ENCODE data around the gene RPN2.

The RPN2 gene

DNA sequence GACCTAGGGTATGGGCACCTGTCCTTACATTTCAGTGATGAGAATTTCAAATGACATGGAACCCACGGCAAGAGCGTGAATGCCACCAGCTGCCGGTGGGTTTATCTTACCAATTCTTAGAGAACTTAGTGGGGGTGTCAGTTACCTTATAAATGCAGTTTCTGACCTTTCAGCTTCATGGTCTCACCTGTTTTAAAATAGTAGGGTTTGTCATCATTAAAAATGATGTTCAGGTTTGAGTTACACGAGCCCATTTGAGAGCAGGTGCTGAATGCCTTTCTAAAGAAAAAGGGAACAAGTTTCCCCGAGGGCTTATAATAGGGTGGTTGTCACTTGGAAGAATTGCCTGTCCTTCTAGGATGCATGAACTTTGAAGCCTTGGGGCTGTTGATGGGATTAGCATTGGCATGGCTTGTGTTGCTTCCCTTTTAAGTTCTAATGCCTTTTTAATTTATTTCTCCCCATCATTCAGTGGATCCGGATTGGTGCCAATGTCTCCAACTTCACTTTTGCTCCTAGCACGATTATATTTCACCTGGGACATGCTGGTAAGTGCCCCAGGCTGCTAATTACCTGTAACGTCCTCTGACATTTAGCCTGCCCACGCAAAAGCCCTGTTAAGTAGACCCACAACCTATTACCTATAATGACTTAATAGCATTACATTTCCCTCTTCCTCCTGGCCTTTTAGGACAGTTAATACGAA lies 54.6 kb downstream of the RPN2 start:
- Mint-ChIP-seq H3K27ac (no peak overlapping the region), H3K36me3 (peaks cover 74% of the 10 kb centered on the region), H3K4me3 (no peak overlapping the region), H3K27me3 (no peaks in the 10 kb centered on the region), H3K4me1 (no peaks in the 10 kb centered on the region), H3K9me3 (no peaks in the 10 kb centered on the region)
- CTCF ChIA-PET, result no interaction called here
- DNase-seq, result no peak

DNA sequence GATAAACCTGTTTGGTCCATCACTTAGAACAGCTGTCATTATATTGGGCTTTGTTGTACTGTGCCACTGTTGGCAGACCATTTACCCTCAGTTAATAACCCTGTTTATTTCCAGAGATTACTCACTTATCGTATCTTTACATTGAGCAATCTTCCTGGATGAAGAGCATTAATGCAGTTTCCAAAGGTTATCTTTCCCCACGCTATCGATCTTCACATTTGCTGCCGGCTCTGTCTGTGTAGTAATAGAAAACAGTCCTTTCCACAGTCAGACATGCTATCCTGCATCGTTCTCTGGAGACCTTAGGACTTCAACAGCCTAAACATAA lies 55.1 kb downstream of the RPN2 start:
- Mint-ChIP-seq H3K27me3 (no peaks in the 10 kb centered on the region), H3K36me3 (peaks cover 71% of the 10 kb centered on the region), H3K27ac (no peak overlapping the region), H3K4me1 (no peaks in the 10 kb centered on the region), H3K9me3 (no peaks in the 10 kb centered on the region), H3K4me3 (no peak overlapping the region)
- DNase-seq, result no peak
- CTCF ChIA-PET, result no interaction called here

DNA sequence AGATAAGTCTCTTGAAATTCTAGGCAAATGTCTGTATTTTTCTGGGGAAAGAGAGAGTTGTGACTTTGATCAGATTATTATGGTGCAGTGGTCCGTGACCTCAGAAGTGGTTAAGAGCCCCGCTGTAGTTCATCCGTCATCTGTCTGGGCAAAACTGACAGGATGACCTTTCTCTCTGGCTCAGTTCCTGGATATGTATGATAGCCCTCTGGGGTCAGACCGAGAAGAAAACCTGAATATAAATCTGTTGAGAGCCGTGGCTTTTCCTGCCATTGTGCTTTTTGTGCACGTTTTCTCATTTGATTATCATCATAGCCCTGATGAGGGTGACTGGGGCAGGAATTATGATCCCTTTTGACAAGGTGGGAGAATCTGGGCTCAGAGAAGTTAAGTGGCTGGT lies 55.9 kb downstream of the RPN2 start:
- H3K4me3 Mint-ChIP-seq, result no peak overlapping the region
- no peak overlapping the region for H3K27ac Mint-ChIP-seq
- no peaks in the 10 kb centered on the region for H3K4me1 Mint-ChIP-seq
- H3K27me3 Mint-ChIP-seq, result no peaks in the 10 kb centered on the region
- no peak for DNase-seq
- no peaks in the 10 kb centered on the region for H3K9me3 Mint-ChIP-seq
- CTCF ChIA-PET, result no interaction called here
- peaks cover 70% of the 10 kb centered on the region for H3K36me3 Mint-ChIP-seq

DNA sequence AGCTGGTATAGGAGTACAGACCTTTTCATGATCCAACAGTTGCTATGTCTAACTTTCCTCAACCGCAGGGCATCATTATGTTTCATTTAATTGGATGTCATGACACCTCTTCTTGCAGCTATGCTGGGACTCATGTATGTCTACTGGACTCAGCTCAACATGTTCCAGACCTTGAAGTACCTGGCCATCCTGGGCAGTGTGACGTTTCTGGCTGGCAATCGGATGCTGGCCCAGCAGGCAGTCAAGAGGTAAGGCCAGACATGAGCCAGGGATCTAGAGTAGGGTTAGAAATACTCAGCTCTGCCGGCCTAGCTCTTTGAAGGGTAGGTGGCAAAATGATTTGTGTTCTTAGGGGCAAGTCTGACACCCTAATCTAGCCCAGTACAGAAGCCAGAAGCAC lies 57.3 kb downstream of the RPN2 start:
- no peak overlapping the region for H3K4me3 Mint-ChIP-seq
- H3K4me1 Mint-ChIP-seq, result no peaks in the 10 kb centered on the region
- H3K9me3 Mint-ChIP-seq, result no peaks in the 10 kb centered on the region
- DNase-seq, result no peak
- no peaks in the 10 kb centered on the region for H3K27me3 Mint-ChIP-seq
- H3K36me3 Mint-ChIP-seq, result peaks cover 70% of the 10 kb centered on the region
- H3K27ac Mint-ChIP-seq, result no peak overlapping the region
- CTCF ChIA-PET, result interaction anchor here (1.4 kb wide), 1 partner anchor 41 kb away, joined by 3 read pairs; no protein-coding TSS in a partner anchor

DNA sequence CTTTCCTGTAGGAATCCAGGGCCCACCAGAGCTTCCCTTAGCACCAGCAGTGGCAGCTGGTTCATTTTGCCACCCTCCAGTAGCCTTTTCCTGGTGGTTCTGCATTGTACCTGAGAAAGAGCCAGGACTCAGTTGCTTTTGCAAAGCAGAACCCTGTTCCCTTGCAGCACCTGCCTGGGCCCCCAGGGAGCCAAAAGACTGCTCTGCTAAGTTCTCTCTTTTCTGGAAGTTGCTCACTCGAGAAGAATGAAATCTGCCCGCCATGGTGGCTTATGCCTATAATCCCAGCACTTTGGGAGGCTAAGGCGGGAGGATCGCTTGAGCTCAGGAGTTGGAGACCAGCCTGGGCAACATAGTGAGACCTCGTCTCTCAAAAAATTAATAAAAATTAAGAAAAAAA lies 58.5 kb downstream of the RPN2 start:
- Mint-ChIP-seq H3K27me3 (no peaks in the 10 kb centered on the region), H3K36me3 (peaks cover 70% of the 10 kb centered on the region), H3K4me3 (no peak overlapping the region), H3K9me3 (no peaks in the 10 kb centered on the region), H3K27ac (no peak overlapping the region), H3K4me1 (no peaks in the 10 kb centered on the region)
- DNase-seq, result no peak
- CTCF ChIA-PET, result no interaction called here

DNA sequence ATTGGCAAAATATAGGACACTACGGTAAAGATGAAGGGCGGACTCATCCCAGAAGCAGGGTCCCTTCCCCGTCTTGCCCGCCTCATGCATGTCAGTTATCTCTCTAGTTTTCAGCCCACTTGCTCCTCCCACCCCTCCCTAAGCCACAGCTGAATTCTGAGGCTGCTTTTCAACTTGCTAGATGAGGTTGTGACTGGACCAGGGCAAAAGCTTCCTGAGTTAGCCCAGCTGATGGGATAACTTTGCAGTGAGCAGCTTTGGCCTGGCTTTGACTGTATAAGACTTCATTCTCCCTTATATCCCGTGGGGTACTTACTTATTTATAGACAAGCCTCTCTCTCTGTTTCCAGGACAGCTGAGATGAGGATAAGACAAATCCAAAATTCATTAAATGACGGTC lies 59.3 kb downstream of the RPN2 start:
- H3K4me1 Mint-ChIP-seq, result no peaks in the 10 kb centered on the region
- H3K9me3 Mint-ChIP-seq, result no peaks in the 10 kb centered on the region
- no peak overlapping the region for H3K4me3 Mint-ChIP-seq
- CTCF ChIA-PET, result no interaction called here
- H3K27ac Mint-ChIP-seq, result no peak overlapping the region
- H3K27me3 Mint-ChIP-seq, result no peaks in the 10 kb centered on the region
- DNase-seq, result no peak
- peaks cover 74% of the 10 kb centered on the region for H3K36me3 Mint-ChIP-seq

DNA sequence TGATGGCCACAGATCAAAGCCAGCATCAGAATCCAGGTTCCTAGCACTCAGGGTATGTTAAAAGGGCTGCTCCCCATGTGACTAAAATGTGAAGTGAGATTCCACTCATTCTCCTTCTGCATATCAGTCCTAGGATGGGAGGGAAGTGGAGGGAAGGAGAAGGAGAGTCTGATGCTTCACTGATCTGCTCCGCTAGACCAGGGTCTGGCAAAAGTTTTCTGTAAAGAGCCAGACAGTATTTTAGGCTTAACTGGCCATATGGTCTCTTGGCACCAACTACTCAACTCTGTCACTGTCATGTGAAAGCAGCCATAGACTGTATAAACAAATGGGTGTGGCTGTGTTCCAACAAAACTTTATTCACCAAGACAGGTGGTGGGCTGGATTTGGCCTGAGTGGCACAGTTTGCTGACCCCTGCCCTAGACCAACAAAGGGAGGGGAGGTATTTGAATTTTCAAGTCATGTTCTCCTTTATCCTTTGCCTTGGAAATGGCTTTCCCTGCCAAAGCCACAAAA lies 59.9 kb downstream of the RPN2 start:
- CTCF ChIA-PET, result no interaction called here
- Mint-ChIP-seq H3K36me3 (peaks cover 74% of the 10 kb centered on the region), H3K4me3 (no peak overlapping the region), H3K4me1 (no peaks in the 10 kb centered on the region), H3K27ac (no peak overlapping the region), H3K9me3 (no peaks in the 10 kb centered on the region), H3K27me3 (no peaks in the 10 kb centered on the region)
- DNase-seq, result no peak

DNA sequence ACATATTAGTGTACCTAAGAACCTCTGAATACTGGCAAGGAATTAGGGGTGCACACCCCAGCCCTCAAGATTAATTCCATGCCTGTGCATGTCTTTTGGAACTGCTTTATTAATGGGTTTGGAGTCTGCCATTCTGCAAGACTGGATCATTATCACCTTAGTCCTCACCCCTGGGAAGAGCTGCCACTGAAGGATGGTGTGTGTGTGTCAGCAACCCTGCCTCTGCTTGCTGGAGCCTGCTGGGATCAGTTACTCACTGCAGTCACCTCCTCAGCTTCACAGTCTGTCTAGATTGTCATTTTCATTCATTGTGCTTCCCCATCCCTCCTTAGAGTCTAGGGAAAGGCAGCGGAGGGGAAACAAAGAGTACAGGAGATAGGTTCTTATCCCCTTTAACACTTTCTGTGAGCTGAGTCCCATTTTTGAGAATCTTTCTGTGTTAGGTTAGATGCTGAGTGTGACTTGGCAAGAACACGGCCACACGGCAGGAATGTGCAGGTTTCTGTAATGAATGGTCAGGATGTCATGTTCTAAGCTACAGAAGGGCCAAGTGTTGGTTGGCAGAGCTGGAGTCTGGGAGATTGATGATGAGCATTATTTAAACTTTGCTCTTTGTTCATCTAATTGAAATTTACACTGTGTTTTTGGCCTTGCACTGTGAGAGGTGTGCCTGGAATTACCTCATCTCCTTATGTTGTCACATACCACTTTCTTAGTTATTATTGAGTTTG lies 61.4 kb downstream of the RPN2 start:
- H3K27me3 Mint-ChIP-seq, result no peaks in the 10 kb centered on the region
- no peak overlapping the region for H3K27ac Mint-ChIP-seq
- no peaks in the 10 kb centered on the region for H3K9me3 Mint-ChIP-seq
- H3K4me1 Mint-ChIP-seq, result no peaks in the 10 kb centered on the region
- H3K36me3 Mint-ChIP-seq, result peaks cover 64% of the 10 kb centered on the region
- CTCF ChIA-PET, result interaction anchor here (0.7 kb wide), 1 partner anchor 44 kb away, joined by 4 read pairs; no protein-coding TSS in a partner anchor
- DNase-seq, result no peak
- no peak overlapping the region for H3K4me3 Mint-ChIP-seq

DNA sequence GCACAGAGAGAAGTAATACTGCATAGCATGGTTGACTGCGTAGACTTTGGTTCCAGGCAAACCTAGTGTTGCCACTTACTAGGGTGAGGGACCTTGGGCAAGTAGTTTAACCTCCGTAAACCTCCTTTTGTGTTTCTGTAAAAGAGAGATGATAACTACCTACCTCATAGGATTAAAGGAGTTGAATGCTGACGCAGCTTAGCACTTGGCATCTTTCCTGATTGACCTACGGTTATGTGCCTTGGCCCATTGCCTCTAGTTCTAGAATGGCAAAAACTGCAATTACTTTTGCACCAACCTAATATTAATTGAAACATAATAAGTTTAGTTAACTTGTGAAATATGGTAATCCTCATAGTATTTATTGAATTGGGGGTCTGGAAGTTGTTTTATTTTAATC lies 63.4 kb downstream of the RPN2 start:
- Mint-ChIP-seq H3K27me3 (no peaks in the 10 kb centered on the region), H3K27ac (no peak overlapping the region), H3K4me3 (no peak overlapping the region), H3K9me3 (no peaks in the 10 kb centered on the region), H3K36me3 (peaks cover 48% of the 10 kb centered on the region), H3K4me1 (no peaks in the 10 kb centered on the region)
- DNase-seq, result no peak
- CTCF ChIA-PET, result no interaction called here

DNA sequence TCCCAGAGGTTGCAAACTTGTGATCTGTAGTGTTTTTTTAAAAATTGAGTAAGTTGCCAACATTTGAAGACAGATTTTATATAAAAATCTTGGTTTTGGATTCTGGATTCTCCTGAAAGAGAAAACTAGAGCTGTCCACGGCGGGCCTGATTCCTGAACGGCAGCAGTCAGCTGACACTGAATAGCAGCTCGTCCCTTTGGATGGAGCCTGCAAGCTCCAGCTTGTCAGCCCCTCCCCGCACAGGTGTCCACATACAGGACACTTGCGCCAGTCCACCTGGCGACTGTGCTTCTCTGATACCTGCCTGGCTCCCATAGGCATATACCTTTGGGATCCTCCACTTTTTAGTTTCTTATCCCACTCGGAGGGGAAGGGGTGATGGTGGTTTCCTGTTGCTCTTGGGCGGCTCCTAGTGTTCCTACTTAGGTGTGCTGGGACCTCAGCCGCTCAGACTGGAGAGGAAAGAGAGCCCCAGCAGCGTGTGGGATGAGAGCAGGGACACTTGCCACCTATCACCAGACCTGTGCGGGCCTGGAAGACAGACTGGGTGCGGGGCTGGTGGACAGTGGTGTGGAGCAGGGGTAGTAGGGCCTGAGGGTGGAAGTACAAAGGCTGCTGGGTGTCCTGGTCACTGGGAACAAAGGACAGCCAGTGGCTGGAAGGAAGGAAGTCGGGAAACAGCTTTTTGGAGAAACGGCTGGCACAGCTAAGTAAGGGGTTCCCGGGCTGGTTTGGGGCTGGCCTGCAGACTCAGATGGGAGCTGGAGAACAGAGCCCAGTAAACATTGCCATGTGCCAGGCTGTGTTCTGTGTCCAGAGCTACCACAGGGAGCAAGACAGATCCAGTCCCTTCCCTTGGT lies 64.2 kb downstream of the RPN2 start:
- H3K36me3 Mint-ChIP-seq, result peaks cover 47% of the 10 kb centered on the region
- H3K4me3 Mint-ChIP-seq, result no peak overlapping the region
- H3K27ac Mint-ChIP-seq, result peak overlapping the region; percentile 80
- no peak for DNase-seq
- no peaks in the 10 kb centered on the region for H3K27me3 Mint-ChIP-seq
- CTCF ChIA-PET, result interaction anchor here (0.6 kb wide), 1 partner anchor 11 kb away, joined by 3 read pairs; no protein-coding TSS in a partner anchor
- H3K9me3 Mint-ChIP-seq, result no peaks in the 10 kb centered on the region
- no peaks in the 10 kb centered on the region for H3K4me1 Mint-ChIP-seq

DNA sequence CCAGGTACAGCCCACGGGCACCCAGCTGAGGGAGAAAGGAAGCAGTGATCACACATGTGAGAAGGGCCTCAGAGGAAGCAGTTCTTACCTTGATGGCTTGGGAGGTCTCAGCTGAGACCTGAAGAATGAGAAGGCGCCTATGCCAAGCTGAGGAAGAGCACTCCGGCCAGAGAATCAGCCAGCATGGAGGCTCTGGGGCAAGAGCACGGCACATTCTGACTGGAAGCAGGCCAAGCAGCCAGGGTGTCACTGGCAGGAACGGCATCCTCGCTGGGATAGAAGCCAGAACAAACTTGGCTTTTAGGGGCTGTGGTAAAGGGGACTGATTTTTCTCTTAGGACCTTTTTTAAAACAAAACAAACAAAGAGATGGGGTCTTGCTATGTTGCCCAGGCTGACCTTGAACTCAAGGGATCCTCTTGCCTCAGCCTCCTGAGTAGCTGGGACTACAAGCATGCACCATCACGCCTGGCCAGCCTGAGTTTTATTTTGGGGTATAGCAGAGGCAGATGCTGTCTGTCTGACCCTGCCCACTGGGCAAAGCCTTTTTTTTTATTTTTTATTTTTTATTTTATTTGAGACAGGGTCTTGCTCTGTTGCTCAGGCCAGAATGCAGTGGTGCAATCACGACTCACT lies 64.9 kb downstream of the RPN2 start:
- no peaks in the 10 kb centered on the region for H3K4me1 Mint-ChIP-seq
- CTCF ChIA-PET, result interaction anchor here (0.6 kb wide), 1 partner anchor 12 kb away, joined by 3 read pairs; no protein-coding TSS in a partner anchor
- H3K4me3 Mint-ChIP-seq, result no peak overlapping the region
- H3K27ac Mint-ChIP-seq, result no peak overlapping the region
- peaks cover 43% of the 10 kb centered on the region for H3K36me3 Mint-ChIP-seq
- H3K27me3 Mint-ChIP-seq, result no peaks in the 10 kb centered on the region
- H3K9me3 Mint-ChIP-seq, result no peaks in the 10 kb centered on the region
- no peak for DNase-seq

DNA sequence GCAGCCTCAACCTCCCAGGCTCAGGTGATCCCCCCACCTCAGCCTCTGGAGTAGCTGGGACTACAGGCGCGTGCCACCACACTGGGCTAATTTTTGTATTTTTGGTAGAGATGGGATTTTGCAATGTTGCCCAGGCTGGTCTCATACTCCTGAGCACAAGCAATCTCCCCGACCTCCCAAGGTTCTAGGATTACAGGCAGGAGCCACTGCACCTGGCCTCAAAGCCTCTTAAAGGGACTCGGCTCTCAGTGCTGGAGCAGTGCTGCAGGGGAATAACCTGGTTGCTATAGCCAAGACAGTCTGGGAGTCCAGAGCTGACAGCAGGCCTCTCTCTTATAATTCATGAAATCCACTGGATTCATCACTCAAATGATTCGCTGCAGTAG lies 65.4 kb downstream of the RPN2 start:
- Mint-ChIP-seq H3K36me3 (peaks cover 40% of the 10 kb centered on the region), H3K27me3 (no peaks in the 10 kb centered on the region), H3K4me3 (no peak overlapping the region), H3K4me1 (no peaks in the 10 kb centered on the region), H3K27ac (no peak overlapping the region), H3K9me3 (no peaks in the 10 kb centered on the region)
- DNase-seq, result no peak
- CTCF ChIA-PET, result no interaction called here

DNA sequence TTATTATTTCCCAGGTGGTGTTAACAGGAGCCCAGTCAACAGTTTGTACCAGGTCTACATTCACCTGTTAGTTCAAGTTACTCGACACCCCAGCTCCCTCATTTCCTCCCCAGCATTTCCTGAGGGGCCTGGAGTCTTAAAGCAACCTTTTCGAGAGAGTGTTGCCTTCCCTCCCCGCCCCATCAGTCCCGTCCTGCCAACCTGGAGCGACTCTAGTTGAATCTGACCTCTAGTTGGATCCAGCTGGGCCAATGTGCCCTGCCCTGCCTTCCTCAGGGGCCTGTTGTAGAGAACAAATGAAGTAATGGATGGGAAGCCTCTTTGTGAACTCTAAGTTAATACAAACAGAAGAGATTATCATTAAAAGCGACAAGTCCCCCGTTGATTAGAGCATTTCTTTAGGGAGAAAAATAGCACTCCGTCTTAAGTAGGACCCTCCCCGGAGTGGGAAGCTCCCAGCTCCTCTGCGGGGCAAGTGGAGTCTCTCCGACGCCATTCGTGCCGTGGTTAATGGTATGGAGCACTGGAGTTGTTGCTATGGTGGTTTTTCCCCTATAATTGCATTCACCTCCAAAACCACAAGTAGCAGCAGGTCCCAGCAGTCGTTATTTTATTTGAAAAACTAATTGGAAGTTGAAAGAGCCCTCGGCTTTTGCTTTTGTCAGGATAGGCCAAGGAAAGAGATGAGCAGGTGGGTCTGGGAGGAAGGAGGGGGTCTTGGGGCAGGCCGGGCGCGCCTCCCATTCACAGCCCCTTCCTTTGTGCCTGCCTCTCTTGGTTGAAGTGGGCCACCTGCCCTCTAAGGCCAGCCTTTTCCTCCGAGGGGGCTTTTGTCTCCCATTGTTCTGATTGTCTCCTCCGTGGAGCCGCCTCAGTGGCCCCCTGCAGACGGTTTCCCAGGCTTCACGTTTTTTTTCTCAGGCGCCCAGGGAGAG lies 66.4 kb downstream of the RPN2 start:
- Mint-ChIP-seq H3K9me3 (no peaks in the 10 kb centered on the region), H3K4me1 (no peaks in the 10 kb centered on the region), H3K36me3 (peaks cover 31% of the 10 kb centered on the region), H3K27me3 (no peaks in the 10 kb centered on the region), H3K27ac (no peak overlapping the region), H3K4me3 (no peak overlapping the region)
- no peak for DNase-seq
- CTCF ChIA-PET, result no interaction called here
